ENCODE measurements around the gene SHANK3.

- TF ChIP-seq POLR2A (IDR thresholded peaks at IDR 0.05) (no peak), CTCF (IDR thresholded peaks at IDR 0.05) (no peak)
These were observed 2.3 kb downstream of the SHANK3 start for GRCh38 chr22:50674606-50675552.
